ENCODE data around the gene CALD1.

CALD1 gene

DNA sequence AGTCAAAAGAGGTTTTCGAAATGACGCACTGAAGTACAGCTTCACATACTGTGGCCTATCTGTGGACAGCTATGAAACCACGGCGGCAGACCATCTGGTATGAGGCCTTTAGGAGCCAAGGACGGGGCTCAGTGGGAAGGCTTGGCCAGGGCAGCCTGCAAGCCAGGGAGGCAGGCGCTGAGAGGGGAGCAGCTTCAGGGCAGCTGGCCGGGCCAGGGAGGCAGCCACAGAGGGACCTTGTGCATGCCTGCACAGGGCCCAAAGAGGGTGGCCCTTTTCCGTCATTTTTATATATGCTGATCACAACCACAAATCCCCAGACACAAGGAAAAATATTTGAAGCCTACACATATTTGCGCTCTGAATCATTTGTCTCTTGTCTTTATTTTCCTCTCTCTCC, 13.5 kb downstream of the CALD1 start:
- Histone ChIP-seq H4K20me1 (ENCODE audit: low read depth, low read length) (no peaks in the 10 kb centered on the region), H3K4me2 (ENCODE audit: low read depth, low read length, poor library complexity, severe bottlenecking) (no peak overlapping the region), H3K27ac (ENCODE audit: low read depth, low read length) (no peak overlapping the region), H2AFZ (ENCODE audit: low read depth, low read length, severe bottlenecking) (no peak overlapping the region), H3K27me3 (ENCODE audit: low read length) (no peaks in the 10 kb centered on the region), H3K4me3 (ENCODE audit: insufficient read depth, low read length, poor library complexity, severe bottlenecking) (no peak overlapping the region), H3K9me2 (replicated peaks; ENCODE audit: insufficient read depth, low read length) (no peaks in the 10 kb centered on the region), H3K36me3 (ENCODE audit: low read length) (no peaks in the 10 kb centered on the region), H3K79me2 (ENCODE audit: insufficient read depth, low read length) (no peaks in the 10 kb centered on the region), H3F3A (ENCODE audit: insufficient read depth) (no peaks in the 10 kb centered on the region), H3K9ac (ENCODE audit: low read length) (no peak overlapping the region), H3K9me3 (ENCODE audit: insufficient read depth, low read length) (no peaks in the 10 kb centered on the region)
- TF ChIP-seq, protein P1, sequence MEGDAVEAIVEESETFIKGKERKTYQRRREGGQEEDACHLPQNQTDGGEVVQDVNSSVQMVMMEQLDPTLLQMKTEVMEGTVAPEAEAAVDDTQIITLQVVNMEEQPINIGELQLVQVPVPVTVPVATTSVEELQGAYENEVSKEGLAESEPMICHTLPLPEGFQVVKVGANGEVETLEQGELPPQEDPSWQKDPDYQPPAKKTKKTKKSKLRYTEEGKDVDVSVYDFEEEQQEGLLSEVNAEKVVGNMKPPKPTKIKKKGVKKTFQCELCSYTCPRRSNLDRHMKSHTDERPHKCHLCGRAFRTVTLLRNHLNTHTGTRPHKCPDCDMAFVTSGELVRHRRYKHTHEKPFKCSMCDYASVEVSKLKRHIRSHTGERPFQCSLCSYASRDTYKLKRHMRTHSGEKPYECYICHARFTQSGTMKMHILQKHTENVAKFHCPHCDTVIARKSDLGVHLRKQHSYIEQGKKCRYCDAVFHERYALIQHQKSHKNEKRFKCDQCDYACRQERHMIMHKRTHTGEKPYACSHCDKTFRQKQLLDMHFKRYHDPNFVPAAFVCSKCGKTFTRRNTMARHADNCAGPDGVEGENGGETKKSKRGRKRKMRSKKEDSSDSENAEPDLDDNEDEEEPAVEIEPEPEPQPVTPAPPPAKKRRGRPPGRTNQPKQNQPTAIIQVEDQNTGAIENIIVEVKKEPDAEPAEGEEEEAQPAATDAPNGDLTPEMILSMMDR (IDR thresholded peaks at IDR 0.05; ENCODE audit: insufficient read depth, low read length, poor library complexity, severe bottlenecking) = no peak
- no peak for TF ChIP-seq EZH2phosphoT487 (conservative IDR thresholded peaks at IDR 0.05; ENCODE audit: low read length)

DNA sequence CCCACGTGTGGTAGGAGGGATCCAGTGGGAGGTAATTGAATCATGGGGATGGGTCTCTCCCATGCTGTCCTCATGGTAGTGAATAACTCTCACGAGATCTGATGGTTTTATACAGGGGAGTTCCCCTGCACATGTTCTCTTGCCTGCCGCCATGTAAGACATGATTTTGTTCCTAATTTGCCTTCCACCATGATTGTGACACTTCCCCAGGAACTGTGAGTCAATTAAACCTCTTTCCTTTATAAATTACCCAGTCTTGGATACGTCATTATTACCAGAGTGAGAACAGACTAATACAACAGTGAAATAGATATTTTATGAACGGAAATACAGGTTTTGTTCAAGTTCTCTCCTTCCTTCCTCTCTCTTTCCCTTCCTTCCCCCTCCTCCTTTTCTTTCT, 15.8 kb downstream of the CALD1 start:
- Histone ChIP-seq H2AFZ (ENCODE audit: low read depth, low read length, severe bottlenecking) (no peak overlapping the region), H3K27me3 (ENCODE audit: low read length) (no peaks in the 10 kb centered on the region), H3K4me2 (ENCODE audit: low read depth, low read length, poor library complexity, severe bottlenecking) (no peak overlapping the region), H3K4me3 (ENCODE audit: insufficient read depth, low read length, poor library complexity, severe bottlenecking) (no peak overlapping the region), H3K9me3 (ENCODE audit: insufficient read depth, low read length) (no peaks in the 10 kb centered on the region), H3F3A (ENCODE audit: insufficient read depth) (no peaks in the 10 kb centered on the region), H3K36me3 (ENCODE audit: low read length) (no peaks in the 10 kb centered on the region), H3K9ac (ENCODE audit: low read length) (no peak overlapping the region), H3K9me2 (replicated peaks; ENCODE audit: insufficient read depth, low read length) (no peaks in the 10 kb centered on the region), H3K79me2 (ENCODE audit: insufficient read depth, low read length) (no peaks in the 10 kb centered on the region), H3K27ac (ENCODE audit: low read depth, low read length) (no peak overlapping the region), H4K20me1 (ENCODE audit: low read depth, low read length) (no peaks in the 10 kb centered on the region)
- TF ChIP-seq, protein P1 (IDR thresholded peaks at IDR 0.05; ENCODE audit: insufficient read depth, low read length, poor library complexity, severe bottlenecking) = no peak
- TF ChIP-seq EZH2phosphoT487 (conservative IDR thresholded peaks at IDR 0.05; ENCODE audit: low read length) = no peak

DNA sequence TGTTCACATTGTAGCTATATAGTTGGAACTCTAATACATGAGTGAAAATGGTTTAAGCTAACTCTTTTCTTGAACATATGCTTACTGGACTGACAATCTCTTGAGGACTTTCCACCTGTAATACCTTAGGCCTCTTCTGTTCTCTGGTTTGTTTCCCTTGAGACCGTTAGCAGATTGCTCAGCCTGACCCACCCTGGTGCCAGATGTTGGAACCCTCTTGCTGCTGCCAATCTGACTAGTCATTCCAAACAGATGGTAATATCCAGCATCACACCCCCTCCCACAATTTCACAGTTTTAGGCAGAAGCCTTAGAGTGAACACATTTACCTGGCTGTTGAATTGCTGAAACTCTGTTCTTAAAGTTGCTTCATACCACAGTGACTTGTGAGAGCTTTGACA, 18.7 kb downstream of the CALD1 start:
- H3K4me3 ChIP-seq (ENCODE audit: insufficient read depth, low read length, poor library complexity, severe bottlenecking) = no peak overlapping the region
- no peaks in the 10 kb centered on the region for H4K20me1 ChIP-seq (ENCODE audit: low read depth, low read length)
- H3K9ac ChIP-seq (ENCODE audit: low read length) = no peak overlapping the region
- no peak overlapping the region for H3K4me2 ChIP-seq (ENCODE audit: low read depth, low read length, poor library complexity, severe bottlenecking)
- H3K27me3 ChIP-seq (ENCODE audit: low read length) = no peaks in the 10 kb centered on the region
- no peaks in the 10 kb centered on the region for H3K9me2 ChIP-seq (replicated peaks; ENCODE audit: insufficient read depth, low read length)
- TF ChIP-seq, protein P1 (IDR thresholded peaks at IDR 0.05; ENCODE audit: insufficient read depth, low read length, poor library complexity, severe bottlenecking) = no peak
- TF ChIP-seq EZH2phosphoT487 (conservative IDR thresholded peaks at IDR 0.05; ENCODE audit: low read length) = no peak
- H3K79me2 ChIP-seq (ENCODE audit: insufficient read depth, low read length) = no peaks in the 10 kb centered on the region
- H3K36me3 ChIP-seq (ENCODE audit: low read length) = no peaks in the 10 kb centered on the region
- no peaks in the 10 kb centered on the region for H3F3A ChIP-seq (ENCODE audit: insufficient read depth)
- H3K27ac ChIP-seq (ENCODE audit: low read depth, low read length) = no peak overlapping the region
- H3K9me3 ChIP-seq (ENCODE audit: insufficient read depth, low read length) = no peaks in the 10 kb centered on the region
- H2AFZ ChIP-seq (ENCODE audit: low read depth, low read length, severe bottlenecking) = no peak overlapping the region

Measured in SU-DHL-6 (cell line).